ENCODE results near the gene NRXN2. TPM values are rescaled to one million over a fixed set of nuclear protein-coding genes. Genes with fewer than 3 reads are reported as not detected.

NRXN2 gene
- polyA plus RNA-seq, 3 donors = 0.07 TPM; not detected in 2

DNA sequence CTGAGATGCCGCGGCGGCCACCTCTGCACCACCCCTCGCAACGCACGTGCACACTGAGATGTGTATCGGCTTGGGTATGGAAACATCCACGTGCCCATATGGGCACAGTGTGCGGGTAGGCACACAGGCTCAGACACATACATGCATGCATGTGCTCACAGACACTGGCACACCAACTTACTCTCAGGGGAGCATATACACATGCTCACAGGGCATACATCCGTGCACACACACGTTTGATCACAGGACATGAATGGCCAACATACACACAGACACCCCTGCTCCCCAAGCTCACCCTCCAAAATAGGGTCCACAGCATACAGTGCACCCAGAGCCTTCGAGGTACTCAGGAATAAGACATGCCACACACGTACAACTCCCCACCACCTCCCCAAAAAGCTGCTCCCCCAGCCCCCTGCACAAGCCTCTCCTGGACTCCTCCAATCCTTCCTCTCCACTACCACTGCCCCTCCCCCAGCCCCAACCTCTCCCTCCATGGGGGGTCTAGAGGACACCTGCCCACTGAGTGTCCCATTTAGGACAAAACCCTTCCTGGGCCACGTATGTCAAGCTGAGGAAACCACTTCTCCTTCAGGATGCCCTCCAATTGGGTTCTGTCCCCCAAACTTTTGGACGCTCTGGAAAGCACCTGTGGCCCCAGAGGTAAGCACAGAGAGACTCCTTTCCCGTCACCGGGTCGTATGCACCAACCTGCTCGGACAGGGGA is 78.9 kb downstream of the NRXN2 start:
- Histone ChIP-seq H3K27me3 (ENCODE audit: control insufficient read depth in 2 of 2, insufficient read depth in 2 of 2, low read length in 2 of 2) (peaks cover 26 to 46% of the 10 kb centered on the region in 2 donors), H3K9me3 (replicated peaks in 1 of 2; ENCODE audit: control insufficient read depth in 1 of 2, insufficient read depth in 1 of 2, low read length in 2 of 2) (peaks cover 0 to 15% of the 10 kb centered on the region in 2 donors), H3K36me3 (replicated peaks in 1 of 2; ENCODE audit: control insufficient read depth in 1 of 2, insufficient read depth in 2 of 2, low read length in 2 of 2) (no peaks in the 10 kb centered on the region), H3K79me2 (ENCODE audit: insufficient read depth, low read length) (no peaks in the 10 kb centered on the region), H3K4me1 (ENCODE audit: control insufficient read depth in 1 of 2, insufficient read depth in 2 of 2, low read length in 2 of 2) (peaks cover 3 to 5% of the 10 kb centered on the region in 2 donors), H3K9ac (ENCODE audit: insufficient read depth, low read length, poor library complexity, severe bottlenecking) (no peak overlapping the region), H4K20me1 (ENCODE audit: insufficient read depth, low read length) (no peaks in the 10 kb centered on the region), H3K27ac (ENCODE audit: low read depth in 1 of 2, low read length in 2 of 2) (no peak overlapping the region), H2AFZ (ENCODE audit: insufficient read depth, low read depth, low read length, poor library complexity, severe bottlenecking) (no peak overlapping the region), H3K4me3 (replicated peaks in 1 of 3; ENCODE audit: low read depth in 2 of 3, low read length in 3 of 3) (no peak overlapping the region), H3K4me2 (replicated peaks; ENCODE audit: extremely low read depth, low read length, poor library complexity, severe bottlenecking) (no peak overlapping the region)
- H3K4me3 Mint-ChIP-seq = peak overlapping the region in 1 of 2 donors; percentile 73
- DNase-seq = no peak
- TF ChIP-seq, protein P1, sequence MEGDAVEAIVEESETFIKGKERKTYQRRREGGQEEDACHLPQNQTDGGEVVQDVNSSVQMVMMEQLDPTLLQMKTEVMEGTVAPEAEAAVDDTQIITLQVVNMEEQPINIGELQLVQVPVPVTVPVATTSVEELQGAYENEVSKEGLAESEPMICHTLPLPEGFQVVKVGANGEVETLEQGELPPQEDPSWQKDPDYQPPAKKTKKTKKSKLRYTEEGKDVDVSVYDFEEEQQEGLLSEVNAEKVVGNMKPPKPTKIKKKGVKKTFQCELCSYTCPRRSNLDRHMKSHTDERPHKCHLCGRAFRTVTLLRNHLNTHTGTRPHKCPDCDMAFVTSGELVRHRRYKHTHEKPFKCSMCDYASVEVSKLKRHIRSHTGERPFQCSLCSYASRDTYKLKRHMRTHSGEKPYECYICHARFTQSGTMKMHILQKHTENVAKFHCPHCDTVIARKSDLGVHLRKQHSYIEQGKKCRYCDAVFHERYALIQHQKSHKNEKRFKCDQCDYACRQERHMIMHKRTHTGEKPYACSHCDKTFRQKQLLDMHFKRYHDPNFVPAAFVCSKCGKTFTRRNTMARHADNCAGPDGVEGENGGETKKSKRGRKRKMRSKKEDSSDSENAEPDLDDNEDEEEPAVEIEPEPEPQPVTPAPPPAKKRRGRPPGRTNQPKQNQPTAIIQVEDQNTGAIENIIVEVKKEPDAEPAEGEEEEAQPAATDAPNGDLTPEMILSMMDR (IDR thresholded peaks at IDR 0.05) = no peak
- H3K9me3 Mint-ChIP-seq = peaks cover 0 to 3% (median 0%) of the 10 kb centered on the region in 7 donors
- H3K4me1 Mint-ChIP-seq = peaks cover 10% of the 10 kb centered on the region
- H3K36me3 Mint-ChIP-seq = peaks cover 0 to 2% of the 10 kb centered on the region in 2 donors
- intact Hi-C loops (cut with micrococcal nuclease) = no loop called here
- H3K27me3 Mint-ChIP-seq (ENCODE audit: low read depth in 3 of 3) = peaks cover 27 to 36% (median 36%) of the 10 kb centered on the region in 3 donors
- WGBS (ENCODE audit: insufficient coverage) = 27% methylated on average over 19 of the region's 19 CpGs
- H3K27ac Mint-ChIP-seq = no peak overlapping the region

DNA sequence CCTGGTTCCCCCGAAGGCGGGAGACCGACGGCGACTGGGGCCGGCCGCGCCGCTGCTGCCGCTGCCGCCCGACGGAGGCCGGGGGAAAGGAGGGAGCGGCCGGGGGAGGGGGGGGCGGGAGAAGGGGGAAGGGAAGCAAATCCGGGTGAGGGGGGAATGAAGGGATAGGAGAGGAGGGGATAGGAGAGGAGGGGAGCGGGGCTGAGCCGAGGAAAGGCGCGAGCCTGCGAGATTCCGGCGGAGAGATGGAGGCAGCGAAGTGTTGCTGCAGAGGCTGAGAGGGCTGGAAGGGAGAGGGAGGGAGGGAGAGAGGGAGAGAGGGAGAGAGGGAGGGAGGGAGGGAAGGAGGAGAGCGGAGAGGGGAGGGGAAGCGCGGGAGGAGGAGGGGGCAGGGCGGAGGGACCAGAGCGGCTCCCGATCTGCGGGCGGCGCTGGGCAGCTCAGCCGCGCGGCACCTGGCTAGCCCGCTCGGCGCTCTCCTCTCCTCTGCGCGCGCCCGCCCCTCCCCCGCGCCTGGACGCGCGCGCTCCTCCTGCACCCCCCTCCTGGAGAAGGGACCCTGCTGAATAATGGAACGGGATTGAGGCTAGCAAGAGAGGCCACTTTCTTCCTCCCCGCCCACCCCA is 79.6 kb downstream of the NRXN2 start:
- H3K9me3 ChIP-seq (replicated peaks in 1 of 2; ENCODE audit: control insufficient read depth in 1 of 2, insufficient read depth in 1 of 2, low read length in 2 of 2) = peaks cover 0 to 15% of the 10 kb centered on the region in 2 donors
- peak overlapping the region; percentile 36 for H3K4me2 ChIP-seq (replicated peaks; ENCODE audit: extremely low read depth, low read length, poor library complexity, severe bottlenecking)
- H3K79me2 ChIP-seq (ENCODE audit: insufficient read depth, low read length) = no peaks in the 10 kb centered on the region
- no peak overlapping the region for H3K9ac ChIP-seq (ENCODE audit: insufficient read depth, low read length, poor library complexity, severe bottlenecking)
- H3K27me3 ChIP-seq (ENCODE audit: control insufficient read depth in 2 of 2, insufficient read depth in 2 of 2, low read length in 2 of 2) = peaks cover 26 to 46% of the 10 kb centered on the region in 2 donors
- peaks cover 0 to 2% of the 10 kb centered on the region in 2 donors for H3K36me3 Mint-ChIP-seq
- 0% methylated on average over 7 of the region's 53 CpGs for WGBS (ENCODE audit: insufficient coverage)
- H4K20me1 ChIP-seq (ENCODE audit: insufficient read depth, low read length) = no peaks in the 10 kb centered on the region
- H2AFZ ChIP-seq (ENCODE audit: insufficient read depth, low read depth, low read length, poor library complexity, severe bottlenecking) = no peak overlapping the region
- H3K4me1 ChIP-seq (ENCODE audit: control insufficient read depth in 1 of 2, insufficient read depth in 2 of 2, low read length in 2 of 2) = peaks cover 3 to 5% of the 10 kb centered on the region in 2 donors
- H3K4me3 Mint-ChIP-seq = peak overlapping the region; percentile 43 to 78
- H3K9me3 Mint-ChIP-seq = peaks cover 0 to 3% (median 0%) of the 10 kb centered on the region in 7 donors
- intact Hi-C loops (cut with micrococcal nuclease) = no loop called here
- peak overlapping the region in 1 of 3 experiments; percentile 20 for H3K4me3 ChIP-seq (replicated peaks in 1 of 3; ENCODE audit: low read depth in 2 of 3, low read length in 3 of 3)
- TF ChIP-seq, protein P1 (IDR thresholded peaks at IDR 0.05) = no peak
- no peak for DNase-seq
- H3K36me3 ChIP-seq (replicated peaks in 1 of 2; ENCODE audit: control insufficient read depth in 1 of 2, insufficient read depth in 2 of 2, low read length in 2 of 2) = no peaks in the 10 kb centered on the region
- no peak overlapping the region for H3K27ac Mint-ChIP-seq
- peaks cover 27 to 38% (median 34%) of the 10 kb centered on the region in 3 donors for H3K27me3 Mint-ChIP-seq (ENCODE audit: low read depth in 3 of 3)
- peaks cover 10% of the 10 kb centered on the region for H3K4me1 Mint-ChIP-seq
- no peak overlapping the region for H3K27ac ChIP-seq (ENCODE audit: low read depth in 1 of 2, low read length in 2 of 2)
